SW 1271 (cell line): ENCODE data around the gene SPATA12.

Source experiments
- DNase-seq, 2 experiments: peaks; one replicate each; lab custom pipeline; 2025; lab: John Stamatoyannopoulos, UW

Gene SPATA12

GRCh38 chr3:57053122-57053521 is 7.3 kb upstream of the SPATA12 start:
- no peak for DNase-seq

GRCh38 chr3:57057351-57057750 is 3.1 kb upstream of the SPATA12 start:
- DNase-seq: no peak

GRCh38 chr3:57059411-57059810 is 1.1 kb upstream of the SPATA12 start:
- DNase-seq: no peak

- no peak for DNase-seq
Observed at GRCh38 chr3:57061556-57061955, 1.1 kb downstream of the SPATA12 start.

- DNase-seq: no peak
Observed at GRCh38 chr3:57062101-57062631, 1.7 kb downstream of the SPATA12 start.

GRCh38 chr3:57063032-57063431 is 2.6 kb downstream of the SPATA12 start:
- DNase-seq: no peak

- DNase-seq: no peak
Observed at GRCh38 chr3:57064001-57064400, 3.5 kb downstream of the SPATA12 start.

- DNase-seq: no peak
Observed at GRCh38 chr3:57064572-57064971, 4.1 kb downstream of the SPATA12 start.

GRCh38 chr3:57065588-57065987 is 5.1 kb downstream of the SPATA12 start:
- DNase-seq: no peak

GRCh38 chr3:57066471-57066870 is 6.0 kb downstream of the SPATA12 start:
- no peak for DNase-seq

- no peak for DNase-seq
Observed at GRCh38 chr3:57068437-57069089, 8.1 kb downstream of the SPATA12 start.

GRCh38 chr3:57069503-57069902 is 9.0 kb downstream of the SPATA12 start:
- DNase-seq: no peak

GRCh38 chr3:57073628-57074027 is 13.2 kb downstream of the SPATA12 start:
- no peak for DNase-seq

GRCh38 chr3:57074135-57074534 is 13.7 kb downstream of the SPATA12 start:
- no peak for DNase-seq

- no peak for DNase-seq
Observed at GRCh38 chr3:57076422-57076951, 16.0 kb downstream of the SPATA12 start.

GRCh38 chr3:57077630-57078343 is 17.3 kb downstream of the SPATA12 start:
- DNase-seq: no peak

- DNase-seq: no peak
Observed at GRCh38 chr3:57078344-57078634, 17.8 kb downstream of the SPATA12 start.

GRCh38 chr3:57078635-57079473 is 18.4 kb downstream of the SPATA12 start:
- peak; percentile 8 to 24 for DNase-seq

- DNase-seq: no peak
Observed at GRCh38 chr3:57079474-57079831, 19.0 kb downstream of the SPATA12 start.

GRCh38 chr3:57080171-57080570 is 19.7 kb downstream of the SPATA12 start:
- DNase-seq: no peak

- DNase-seq: no peak
Observed at GRCh38 chr3:57081173-57081572, 20.7 kb downstream of the SPATA12 start.

GRCh38 chr3:57082481-57082880 is 22.0 kb downstream of the SPATA12 start:
- no peak for DNase-seq
